Ascending aorta (tissue), 2 donors: ENCODE measurements around the gene TTC14. TPM values are rescaled to one million over a fixed set of nuclear protein-coding genes. Genes with fewer than 3 reads are reported as not detected.

Experiments
- DNase-seq, 2 donors: peaks; one replicate each; pipeline ENCODE4 v3.0.0-alpha.2; 2019; ENCODE audit warnings: low spot score in 2 of 2
- H3K27ac ChIP-seq, 2 donors: fragments of 200-600 bp; sonication (generic); one replicate each; pipeline ENCODE4 v1.5.1; 2016 to 2017; ENCODE audit warnings: mild to moderate bottlenecking in 1 of 2
- H3K27me3 ChIP-seq: fragments of 200-600 bp; sonication (generic); one replicate; pipeline ENCODE4 v1.5.1; 2017
- H3K36me3 ChIP-seq, 2 donors: fragments of 200-600 bp; sonication (generic); one replicate each; pipeline ENCODE4 v1.5.1; 2016
- H3K4me1 ChIP-seq, 2 donors: fragments of 200-600 bp; sonication (generic); one replicate each; pipeline ENCODE4 v1.5.1; 2016 to 2017; ENCODE audit warnings: mild to moderate bottlenecking in 1 of 2
- H3K4me3 ChIP-seq, 2 donors: fragments of 200-600 bp; sonication (generic); one replicate each; pipeline ENCODE4 v1.5.1; 2016 to 2017; ENCODE audit warnings: mild to moderate bottlenecking in 1 of 2
- H3K9me3 ChIP-seq, 2 donors: fragments of 200-600 bp; sonication (generic); one replicate each; pipeline ENCODE4 v1.5.1; 2016
- CTCF ChIP-seq, 3 experiments: fragments of 200-600 bp in 2 of 3; fragments of 450-650 bp in 1 of 3; sonication (generic) in 2 of 3; IDR thresholded peaks; one replicate each; pipeline ENCODE4 v1.5.1; 2016 to 2019; ENCODE audit warnings: antibody characterized with exemption in 3 of 3, mild to moderate bottlenecking in 1 of 3, moderate library complexity in 1 of 3
- intact Hi-C: fragments of 100-400 bp; cut with DNase I; formaldehyde crosslinking; loops from one replicate; pipeline ENCODE4 v1.15.1; 2023
- total RNA-seq: library from RNA; depleted of rRNA; stranded (reverse); fragments of >200 nt; gene quantifications from one replicate; pipeline ENCODE4 v1.1.0, GENCODE V29; 2016

TTC14 gene
- total RNA-seq, 1 donor from 2014 or later: 20.6 TPM

GRCh38 chr3:180619723-180620122 is 17.8 kb downstream of the TTC14 start:
- TF ChIP-seq CTCF (IDR thresholded peaks at IDR 0.05): no peak
- H3K36me3 ChIP-seq: no peaks in the 10 kb centered on the region
- H3K4me1 ChIP-seq: no peaks in the 10 kb centered on the region
- DNase-seq: no peak
- H3K9me3 ChIP-seq: no peaks in the 10 kb centered on the region
- no peak overlapping the region for H3K27ac ChIP-seq
- intact Hi-C loops: no loop called here
- no peak overlapping the region for H3K4me3 ChIP-seq
- H3K27me3 ChIP-seq: no peaks in the 10 kb centered on the region

GRCh38 chr3:180624714-180625113 is 22.8 kb downstream of the TTC14 start:
- H3K4me1 ChIP-seq: no peaks in the 10 kb centered on the region
- H3K36me3 ChIP-seq: no peaks in the 10 kb centered on the region
- DNase-seq: no peak
- no peaks in the 10 kb centered on the region for H3K27me3 ChIP-seq
- intact Hi-C loops: no loop called here
- no peaks in the 10 kb centered on the region for H3K9me3 ChIP-seq
- no peak for TF ChIP-seq CTCF (IDR thresholded peaks at IDR 0.05)
- no peak overlapping the region for H3K27ac ChIP-seq
- H3K4me3 ChIP-seq: no peak overlapping the region

GRCh38 chr3:180626844-180627243 is 24.9 kb downstream of the TTC14 start:
- no peak overlapping the region for H3K27ac ChIP-seq
- intact Hi-C loops: no loop called here
- H3K9me3 ChIP-seq: no peaks in the 10 kb centered on the region
- no peaks in the 10 kb centered on the region for H3K4me1 ChIP-seq
- no peak for DNase-seq
- H3K27me3 ChIP-seq: no peaks in the 10 kb centered on the region
- H3K4me3 ChIP-seq: no peak overlapping the region
- TF ChIP-seq CTCF (IDR thresholded peaks at IDR 0.05): no peak
- H3K36me3 ChIP-seq: no peaks in the 10 kb centered on the region

GRCh38 chr3:180630371-180630770 is 28.4 kb downstream of the TTC14 start:
- Histone ChIP-seq H3K27me3 (no peaks in the 10 kb centered on the region), H3K4me1 (no peaks in the 10 kb centered on the region), H3K9me3 (no peaks in the 10 kb centered on the region), H3K36me3 (no peaks in the 10 kb centered on the region), H3K27ac (no peak overlapping the region), H3K4me3 (no peak overlapping the region)
- no peak for TF ChIP-seq CTCF (IDR thresholded peaks at IDR 0.05)
- no peak for DNase-seq
- intact Hi-C loops: no loop called here

- intact Hi-C loops: no loop called here
- no peak for DNase-seq
Observed at GRCh38 chr3:180631317-180631716, 29.4 kb downstream of the TTC14 start.

More at GRCh38 chr3:180631317-180631716, 29.4 kb downstream of the TTC14 start:
- Histone ChIP-seq H3K36me3 (no peaks in the 10 kb centered on the region), H3K9me3 (no peaks in the 10 kb centered on the region), H3K4me1 (no peaks in the 10 kb centered on the region), H3K4me3 (no peak overlapping the region), H3K27me3 (no peaks in the 10 kb centered on the region), H3K27ac (no peak overlapping the region)
- TF ChIP-seq CTCF (IDR thresholded peaks at IDR 0.05): no peak
